IMR-90 (cell line): ENCODE measurements around the gene PTPRC. TPM values are rescaled to one million over a fixed set of nuclear protein-coding genes. Genes with fewer than 3 reads are reported as not detected.

Source experiments
- ATAC-seq: fragments of 200-7000 bp; cut with Tn5 transposase; 2 replicates; pipeline ENCODE4 v1.9.1; 2020; ENCODE audit warnings: low read depth, mild to moderate bottlenecking, moderate library complexity
- BruUV-seq: library from RNA; stranded (reverse); fragments of 400-500 nt; replicated peaks from 2 replicates; lab custom pipeline; 2021; lab: Mats Ljungman, UMichigan
- CTCF ChIA-PET: fragments of 300-600 bp; formaldehyde crosslinking; extraction: SDS; loops from one replicate; lab custom pipeline; 2021; ENCODE audit warnings: antibody characterized with exemption; lab: Yijun Ruan, JAX
- POLR2A ChIA-PET: fragments of 300-600 bp; sonication (Branson Sonifier 250); formaldehyde crosslinking; loops from one replicate; lab custom pipeline; 2022; ENCODE audit warnings: antibody characterized with exemption; ENCODE audit not compliant: unreplicated experiment; lab: Charles Lee
- DNase-seq: peaks from one replicate; pipeline ENCODE4 v3.0.0; 2013
- H2AFZ ChIP-seq: replicated peaks from 2 replicates; pipeline ENCODE3; 2013; ENCODE audit warnings: low read length, mild to moderate bottlenecking; ENCODE audit not compliant: poor library complexity
- H2AK5ac ChIP-seq: 2 replicates; pipeline ENCODE4 v1.6.1; 2013; ENCODE audit warnings: low read depth, low read length, inconsistent platforms
- H2AK9ac ChIP-seq: replicated peaks from 2 replicates; pipeline ENCODE3; 2013; ENCODE audit warnings: mild to moderate bottlenecking, low read depth, low read length, moderate library complexity; ENCODE audit not compliant: poor library complexity
- H2BK120ac ChIP-seq: 2 replicates; pipeline ENCODE4 v1.6.1; 2013; ENCODE audit warnings: low read depth, low read length, inconsistent platforms
- H2BK15ac ChIP-seq: 3 replicates; pipeline ENCODE4 v1.6.1; 2013; ENCODE audit warnings: low read depth, low read length, inconsistent platforms
- H2BK20ac ChIP-seq: 2 replicates; pipeline ENCODE4 v1.6.1; 2013; ENCODE audit warnings: low read depth, mild to moderate bottlenecking, inconsistent platforms, low read length, moderate library complexity
- H2BK5ac ChIP-seq: 2 replicates; pipeline ENCODE4 v1.6.1; 2013; ENCODE audit warnings: mild to moderate bottlenecking, low read depth, low read length, inconsistent platforms; ENCODE audit not compliant: poor library complexity, severe bottlenecking
- H3K14ac ChIP-seq: replicated peaks from 2 replicates; pipeline ENCODE4 v1.6.1; 2013; ENCODE audit warnings: low read depth, low read length, inconsistent platforms
- H3K18ac ChIP-seq: 2 replicates; pipeline ENCODE4 v1.6.1; 2013; ENCODE audit warnings: low read depth, low read length, control low read depth
- H3K23ac ChIP-seq: 2 replicates; pipeline ENCODE4 v1.6.1; 2013; ENCODE audit warnings: low read depth, low read length, inconsistent platforms
- H3K27ac ChIP-seq: 2 replicates; pipeline ENCODE4 v1.5.1; 2013; ENCODE audit warnings: mild to moderate bottlenecking, control low read depth, low read length; ENCODE audit not compliant: insufficient read depth
- H3K27me3 ChIP-seq: 2 replicates; pipeline ENCODE4 v1.6.1; 2013; ENCODE audit warnings: low read length; ENCODE audit not compliant: control insufficient read depth, insufficient read depth
- H3K36me3 ChIP-seq: 2 replicates; pipeline ENCODE4 v1.6.1; 2013; ENCODE audit warnings: low read length, mixed read lengths; ENCODE audit not compliant: control insufficient read depth, insufficient read depth
- H3K4ac ChIP-seq: 2 replicates; pipeline ENCODE4 v1.6.1; 2013; ENCODE audit warnings: low read depth, low read length, inconsistent platforms
- H3K4me1 ChIP-seq: 2 replicates; pipeline ENCODE4 v1.6.1; 2013; ENCODE audit warnings: low read length, mixed read lengths; ENCODE audit not compliant: control insufficient read depth, insufficient read depth
- H3K4me2 ChIP-seq: 2 replicates; pipeline ENCODE4 v1.6.1; 2013; ENCODE audit warnings: low read depth, mild to moderate bottlenecking, control low read depth, low read length, moderate library complexity
- H3K4me3 ChIP-seq: 2 replicates; pipeline ENCODE4 v1.5.1; 2013; ENCODE audit warnings: low read depth, mild to moderate bottlenecking, control low read depth, low read length, moderate library complexity; ENCODE audit not compliant: insufficient read depth
- H3K56ac ChIP-seq: 2 replicates; pipeline ENCODE4 v1.6.1; 2013; ENCODE audit warnings: low read length, inconsistent platforms; ENCODE audit not compliant: insufficient read depth; ENCODE audit errors: extremely low read depth
- H3K79me1 ChIP-seq, 2 experiments: 2 replicates each; pipeline ENCODE4 v1.6.1; 2013; ENCODE audit warnings: low read length in 2 of 2, inconsistent platforms in 1 of 2, low read depth in 1 of 2
- H3K9ac ChIP-seq: 2 replicates; pipeline ENCODE4 v1.6.1; 2013; ENCODE audit warnings: low read depth, low read length, control low read depth
- H3K9me1 ChIP-seq: 2 replicates; pipeline ENCODE4 v1.6.1; 2013; ENCODE audit warnings: low read length, inconsistent platforms; ENCODE audit not compliant: insufficient read depth
- H3K9me3 ChIP-seq: 2 replicates; pipeline ENCODE4 v1.6.1; 2013; ENCODE audit warnings: low read length; ENCODE audit not compliant: control insufficient read depth, insufficient read depth
- H4K20me1 ChIP-seq: 2 replicates; pipeline ENCODE4 v1.6.1; 2013; ENCODE audit warnings: low read length, inconsistent platforms; ENCODE audit not compliant: insufficient read depth
- H4K5ac ChIP-seq: 2 replicates; pipeline ENCODE4 v1.6.1; 2013; ENCODE audit warnings: mild to moderate bottlenecking, low read depth, low read length, control low read depth
- H4K8ac ChIP-seq, 2 experiments: 2 replicates each; pipeline ENCODE4 v1.6.1; 2013; ENCODE audit warnings: low read depth in 2 of 2, low read length in 2 of 2, control low read depth in 1 of 2, inconsistent platforms in 1 of 2
- H4K91ac ChIP-seq: 2 replicates; pipeline ENCODE4 v1.6.1; 2013; ENCODE audit warnings: low read depth, low read length, inconsistent platforms; ENCODE audit not compliant: insufficient read depth
- BHLHE40 ChIP-seq: fragments of 150-350 bp; IDR thresholded peaks from 2 replicates; pipeline ENCODE4 v1.6.1; 2016; ENCODE audit warnings: mild to moderate bottlenecking, low read depth, low read length
- CEBPB ChIP-seq: IDR thresholded peaks from 2 replicates; pipeline ENCODE4 v1.6.1; 2012; ENCODE audit warnings: low read depth, low read length, improper control_type of control experiment
- CHD1 ChIP-seq: IDR thresholded peaks from 2 replicates; pipeline ENCODE4 v1.6.1; 2012; ENCODE audit warnings: low read depth, low read length, improper control_type of control experiment
- FOS ChIP-seq: fragments of 150-350 bp; IDR thresholded peaks from 2 replicates; pipeline ENCODE4 v1.6.1; 2016; ENCODE audit warnings: low read depth, low read length
- MAFK ChIP-seq: IDR thresholded peaks from 2 replicates; pipeline ENCODE4 v1.6.1; 2012; ENCODE audit warnings: low read depth, low read length, improper control_type of control experiment
- MAZ ChIP-seq: IDR thresholded peaks from 2 replicates; pipeline ENCODE4 v1.6.1; 2012; ENCODE audit warnings: low read depth, mild to moderate bottlenecking, low read length, improper control_type of control experiment, moderate library complexity, borderline replicate concordance
- MXI1 ChIP-seq: IDR thresholded peaks from 2 replicates; pipeline ENCODE4 v1.6.1; 2012; ENCODE audit warnings: low read depth, mild to moderate bottlenecking, low read length, moderate library complexity, borderline replicate concordance
- NFE2L2 ChIP-seq: fragments of 150-350 bp; IDR thresholded peaks from 2 replicates; pipeline ENCODE4 v1.6.1; 2016; ENCODE audit warnings: low read depth, mild to moderate bottlenecking, low read length
- POLR2A ChIP-seq: IDR thresholded peaks from 2 replicates; pipeline ENCODE4 v1.6.1; 2012; ENCODE audit warnings: mild to moderate bottlenecking, low read depth, low read length
- RAD21 ChIP-seq: IDR thresholded peaks from 2 replicates; pipeline ENCODE4 v1.6.1; 2012; ENCODE audit warnings: low read length, improper control_type of control experiment
- RCOR1 ChIP-seq: IDR thresholded peaks from 2 replicates; pipeline ENCODE4 v1.6.1; 2012; ENCODE audit warnings: mild to moderate bottlenecking, low read length, improper control_type of control experiment; ENCODE audit not compliant: insufficient replicate concordance
- RFX5 ChIP-seq: IDR thresholded peaks from 2 replicates; pipeline ENCODE4 v1.8.0; 2012; ENCODE audit warnings: low read depth, mild to moderate bottlenecking, low read length, moderate library complexity
- SMC3 ChIP-seq: fragments of 150-350 bp; IDR thresholded peaks from 2 replicates; pipeline ENCODE4 v1.6.1; 2016; ENCODE audit warnings: low read depth, mild to moderate bottlenecking, antibody characterized with exemption, low read length, moderate library complexity
- dilution Hi-C: fragments of 300-500 bp; cut with HindIII; formaldehyde crosslinking; loops from one replicate; pipeline ENCODE4 v1.14.3; 2018; ENCODE audit warnings: low sequenced_read_pairs; ENCODE audit not compliant: unreplicated experiment
- in situ Hi-C: fragments of 300-500 bp; cut with MboI; formaldehyde crosslinking; loops from 3 replicates; pipeline ENCODE4 v1.14.3; 2019; ENCODE audit warnings: low sequenced_read_pairs, inconsistent platforms, mixed read lengths
- intact Hi-C: fragments of 100-400 bp; cut with micrococcal nuclease; formaldehyde crosslinking; loops from 2 replicates; pipeline ENCODE4 v1.10.0; 2022
- polyA plus RNA-seq, 3 experiments: library from polyadenylated mRNA; depleted of rRNA; stranded (reverse); fragments of >200 nt; gene quantifications; 2 replicates each; pipeline ENCODE4 v1.2.3, GENCODE V29; 2012; ENCODE audit warnings: low replicate concordance in 1 of 3
- total RNA-seq: library from RNA; depleted of rRNA; stranded (reverse); fragments of >200 nt; gene quantifications from 2 replicates; pipeline ENCODE4 v1.2.3, GENCODE V29; 2012
- TF ChIP-seq, protein P1 (sequence below): fragments of 150-350 bp; IDR thresholded peaks from 2 replicates; pipeline ENCODE4 v1.6.1; 2016; ENCODE audit warnings: low read depth, mild to moderate bottlenecking, low read length, moderate library complexity, borderline replicate concordance
- TF ChIP-seq, protein P2 (sequence below): conservative IDR thresholded peaks from 2 replicates; pipeline ENCODE4 v1.5.1; 2012; ENCODE audit warnings: mild to moderate bottlenecking, low read depth, low read length, improper control_type of control experiment
- TF ChIP-seq, protein P3 (sequence below): fragments of 150-350 bp; IDR thresholded peaks from 2 replicates; pipeline ENCODE4 v1.6.1; 2017; ENCODE audit warnings: mild to moderate bottlenecking, antibody characterized with exemption, low read length, low read depth

Gene PTPRC
- total and polyA plus RNA-seq, 2 of the 4 experiments (the other 2 are of a cell fraction): not detected

DNA sequence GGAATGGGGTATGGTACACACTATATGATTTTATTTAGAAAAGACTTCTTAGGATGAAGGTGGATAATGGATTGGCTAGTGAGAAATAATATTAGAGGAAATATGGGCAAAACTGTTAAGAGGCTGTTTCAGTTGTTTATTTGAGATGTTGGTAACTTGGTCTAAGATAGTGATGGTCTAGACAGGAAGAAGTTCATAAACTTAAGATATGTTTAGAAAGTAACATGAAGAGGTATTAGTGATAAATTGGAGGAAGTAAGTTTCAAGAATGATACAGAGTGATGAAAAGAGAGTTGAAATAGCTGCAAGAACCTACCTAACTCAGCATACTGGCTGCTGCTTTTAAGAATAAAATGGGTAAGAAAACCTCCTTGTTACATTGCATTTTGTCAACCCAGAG is 9.2 kb upstream of the PTPRC start:
- dilution Hi-C loops: no loop called here
- H3K79me1 ChIP-seq: no peaks in the 10 kb centered on the region
- ATAC-seq: no peak

More for the DNA sequence above, 9.2 kb upstream of the PTPRC start:
- H3K18ac ChIP-seq: no peak overlapping the region
- no peak overlapping the region for H3K14ac ChIP-seq
- no peak overlapping the region for H2BK120ac ChIP-seq
- DNase-seq: no peak
- no peak overlapping the region for H2AFZ ChIP-seq
- H3K9ac ChIP-seq: no peak overlapping the region
- no peaks in the 10 kb centered on the region for H3K27me3 ChIP-seq
- BruUV-seq: no TSS peak
- H3K4ac ChIP-seq: no peak overlapping the region
- H3K27ac ChIP-seq: no peak overlapping the region
- H2BK15ac ChIP-seq: no peak overlapping the region
- no peak overlapping the region for H3K56ac ChIP-seq
- no peak overlapping the region for H3K4me3 ChIP-seq
- H3K9me3 ChIP-seq: no peaks in the 10 kb centered on the region
- in situ Hi-C loops: no loop called here
- CTCF ChIA-PET: no interaction called here
- POLR2A ChIA-PET: no interaction called here
- H3K23ac ChIP-seq: no peak overlapping the region
- TF ChIP-seq BHLHE40 (no peak), CEBPB (no peak), CHD1 (no peak), FOS (no peak), MXI1 (no peak), SMC3 (no peak), MAZ (no peak), POLR2A (no peak), RFX5 (no peak), MAFK (no peak), NFE2L2 (no peak), RAD21 (no peak), RCOR1 (no peak)
- TF ChIP-seq, protein P1, sequence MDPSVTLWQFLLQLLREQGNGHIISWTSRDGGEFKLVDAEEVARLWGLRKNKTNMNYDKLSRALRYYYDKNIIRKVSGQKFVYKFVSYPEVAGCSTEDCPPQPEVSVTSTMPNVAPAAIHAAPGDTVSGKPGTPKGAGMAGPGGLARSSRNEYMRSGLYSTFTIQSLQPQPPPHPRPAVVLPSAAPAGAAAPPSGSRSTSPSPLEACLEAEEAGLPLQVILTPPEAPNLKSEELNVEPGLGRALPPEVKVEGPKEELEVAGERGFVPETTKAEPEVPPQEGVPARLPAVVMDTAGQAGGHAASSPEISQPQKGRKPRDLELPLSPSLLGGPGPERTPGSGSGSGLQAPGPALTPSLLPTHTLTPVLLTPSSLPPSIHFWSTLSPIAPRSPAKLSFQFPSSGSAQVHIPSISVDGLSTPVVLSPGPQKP: no peak
- TF ChIP-seq, protein P2, sequence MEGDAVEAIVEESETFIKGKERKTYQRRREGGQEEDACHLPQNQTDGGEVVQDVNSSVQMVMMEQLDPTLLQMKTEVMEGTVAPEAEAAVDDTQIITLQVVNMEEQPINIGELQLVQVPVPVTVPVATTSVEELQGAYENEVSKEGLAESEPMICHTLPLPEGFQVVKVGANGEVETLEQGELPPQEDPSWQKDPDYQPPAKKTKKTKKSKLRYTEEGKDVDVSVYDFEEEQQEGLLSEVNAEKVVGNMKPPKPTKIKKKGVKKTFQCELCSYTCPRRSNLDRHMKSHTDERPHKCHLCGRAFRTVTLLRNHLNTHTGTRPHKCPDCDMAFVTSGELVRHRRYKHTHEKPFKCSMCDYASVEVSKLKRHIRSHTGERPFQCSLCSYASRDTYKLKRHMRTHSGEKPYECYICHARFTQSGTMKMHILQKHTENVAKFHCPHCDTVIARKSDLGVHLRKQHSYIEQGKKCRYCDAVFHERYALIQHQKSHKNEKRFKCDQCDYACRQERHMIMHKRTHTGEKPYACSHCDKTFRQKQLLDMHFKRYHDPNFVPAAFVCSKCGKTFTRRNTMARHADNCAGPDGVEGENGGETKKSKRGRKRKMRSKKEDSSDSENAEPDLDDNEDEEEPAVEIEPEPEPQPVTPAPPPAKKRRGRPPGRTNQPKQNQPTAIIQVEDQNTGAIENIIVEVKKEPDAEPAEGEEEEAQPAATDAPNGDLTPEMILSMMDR: no peak
- TF ChIP-seq, protein P3, sequence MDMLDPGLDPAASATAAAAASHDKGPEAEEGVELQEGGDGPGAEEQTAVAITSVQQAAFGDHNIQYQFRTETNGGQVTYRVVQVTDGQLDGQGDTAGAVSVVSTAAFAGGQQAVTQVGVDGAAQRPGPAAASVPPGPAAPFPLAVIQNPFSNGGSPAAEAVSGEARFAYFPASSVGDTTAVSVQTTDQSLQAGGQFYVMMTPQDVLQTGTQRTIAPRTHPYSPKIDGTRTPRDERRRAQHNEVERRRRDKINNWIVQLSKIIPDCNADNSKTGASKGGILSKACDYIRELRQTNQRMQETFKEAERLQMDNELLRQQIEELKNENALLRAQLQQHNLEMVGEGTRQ: no peak
- H2AK9ac ChIP-seq: no peak overlapping the region
- no peak overlapping the region for H4K91ac ChIP-seq
- H4K8ac ChIP-seq: no peak overlapping the region
- no peak overlapping the region for H3K4me2 ChIP-seq
- H3K36me3 ChIP-seq: no peaks in the 10 kb centered on the region
- no peaks in the 10 kb centered on the region for H4K20me1 ChIP-seq
- H3K4me1 ChIP-seq: no peaks in the 10 kb centered on the region; the same call in 1 of the 2 replicates
- no peak overlapping the region for H4K5ac ChIP-seq
- H2BK5ac ChIP-seq: no peak overlapping the region
- no peaks in the 10 kb centered on the region for H3K9me1 ChIP-seq
- no peak overlapping the region for H2BK20ac ChIP-seq
- intact Hi-C loops: no loop called here
- H2AK5ac ChIP-seq: no peak overlapping the region
